ENCODE measurements around the gene NETO1. TPM values are rescaled to one million over a fixed set of nuclear protein-coding genes. Genes with fewer than 3 reads are reported as not detected.

NETO1 gene
- total and polyA plus RNA-seq, 2 donors (not counting 1 experiment from before 2014, with no cell fraction given), result 0.06 to 2.0 TPM

DNA sequence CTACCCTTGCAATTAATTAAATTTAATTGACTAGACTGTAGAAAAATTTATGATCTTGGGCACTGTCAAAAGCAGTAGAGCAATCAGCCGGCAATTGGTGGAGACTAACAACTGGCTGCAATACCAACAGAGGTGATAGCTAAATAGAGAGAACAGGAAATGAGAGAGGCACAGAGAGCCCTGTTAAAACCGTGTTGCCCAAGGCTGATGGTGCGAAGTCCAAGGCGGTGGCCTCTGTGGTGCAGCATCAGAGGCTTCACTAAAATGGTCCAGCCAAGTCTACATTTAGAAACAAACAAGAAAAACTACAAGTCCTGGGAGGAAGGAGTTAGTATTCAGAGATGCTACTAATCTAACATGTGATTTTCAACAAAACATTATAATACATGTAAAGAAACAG is 115.6 kb downstream of the NETO1 start:
- Histone ChIP-seq H3K36me3 (ENCODE audit: control insufficient read depth, insufficient read depth, low read length) (no peaks in the 10 kb centered on the region), H4K20me1 (ENCODE audit: control insufficient read depth, extremely low read depth, insufficient read depth, low read length) (no peaks in the 10 kb centered on the region), H3K4me1 (ENCODE audit: control insufficient read depth, extremely low read depth, insufficient read depth, low read length) (no peaks in the 10 kb centered on the region), H3K27ac (ENCODE audit: insufficient read depth, low read length) (no peak overlapping the region), H3K4me3 (replicated peaks in 1 of 4; ENCODE audit: control extremely low read depth in 1 of 4, insufficient read depth in 1 of 4, low read depth in 3 of 4, low read length in 4 of 4) (no peak overlapping the region), H3K9ac (ENCODE audit: insufficient read depth, low read length) (no peak overlapping the region), H3K9me3 (ENCODE audit: control insufficient read depth, insufficient read depth, low read depth, low read length) (no peaks in the 10 kb centered on the region), H3K4me2 (ENCODE audit: extremely low read depth, insufficient read depth, low read length) (no peak overlapping the region), H3K79me2 (ENCODE audit: control insufficient read depth, insufficient read depth, low read length) (no peaks in the 10 kb centered on the region), H2AFZ (ENCODE audit: low read length) (no peak overlapping the region), H3K27me3 (ENCODE audit: control insufficient read depth, insufficient read depth, low read length) (no peaks in the 10 kb centered on the region)
- DNase-seq (ENCODE audit: low read depth in 2 of 2), result no peak
- TF ChIP-seq, protein P1, sequence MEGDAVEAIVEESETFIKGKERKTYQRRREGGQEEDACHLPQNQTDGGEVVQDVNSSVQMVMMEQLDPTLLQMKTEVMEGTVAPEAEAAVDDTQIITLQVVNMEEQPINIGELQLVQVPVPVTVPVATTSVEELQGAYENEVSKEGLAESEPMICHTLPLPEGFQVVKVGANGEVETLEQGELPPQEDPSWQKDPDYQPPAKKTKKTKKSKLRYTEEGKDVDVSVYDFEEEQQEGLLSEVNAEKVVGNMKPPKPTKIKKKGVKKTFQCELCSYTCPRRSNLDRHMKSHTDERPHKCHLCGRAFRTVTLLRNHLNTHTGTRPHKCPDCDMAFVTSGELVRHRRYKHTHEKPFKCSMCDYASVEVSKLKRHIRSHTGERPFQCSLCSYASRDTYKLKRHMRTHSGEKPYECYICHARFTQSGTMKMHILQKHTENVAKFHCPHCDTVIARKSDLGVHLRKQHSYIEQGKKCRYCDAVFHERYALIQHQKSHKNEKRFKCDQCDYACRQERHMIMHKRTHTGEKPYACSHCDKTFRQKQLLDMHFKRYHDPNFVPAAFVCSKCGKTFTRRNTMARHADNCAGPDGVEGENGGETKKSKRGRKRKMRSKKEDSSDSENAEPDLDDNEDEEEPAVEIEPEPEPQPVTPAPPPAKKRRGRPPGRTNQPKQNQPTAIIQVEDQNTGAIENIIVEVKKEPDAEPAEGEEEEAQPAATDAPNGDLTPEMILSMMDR (conservative IDR thresholded peaks at IDR 0.05 in 1 of 2, IDR thresholded peaks at IDR 0.05 in 1 of 2; ENCODE audit: low read depth in 1 of 2, low read length in 2 of 2), result no peak
- no peak for TF ChIP-seq EZH2 (IDR thresholded peaks at IDR 0.05; ENCODE audit: low read length, missing control alignments)

DNA sequence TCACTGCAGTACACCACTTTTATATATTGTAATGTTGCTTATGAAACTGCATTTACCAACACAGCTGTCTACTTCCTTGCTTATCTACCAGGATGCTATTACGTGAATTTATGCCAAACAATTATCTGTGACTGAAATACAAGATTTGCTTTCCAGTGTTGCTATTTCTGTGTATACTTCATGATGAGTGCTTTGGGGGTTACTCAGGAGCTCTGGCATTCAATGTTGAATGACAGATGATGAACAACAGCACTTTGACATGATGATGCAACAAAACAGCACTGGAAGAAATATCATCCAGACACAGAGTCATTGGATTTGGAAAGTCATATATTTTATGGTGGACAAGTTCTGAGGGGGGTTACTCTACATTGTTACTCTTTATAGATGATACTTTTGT is 125.8 kb downstream of the NETO1 start:
- H3K9me3 ChIP-seq (ENCODE audit: control insufficient read depth, insufficient read depth, low read depth, low read length), result no peaks in the 10 kb centered on the region
- H2AFZ ChIP-seq (ENCODE audit: low read length), result no peak overlapping the region
- TF ChIP-seq, protein P1 (conservative IDR thresholded peaks at IDR 0.05 in 1 of 2, IDR thresholded peaks at IDR 0.05 in 1 of 2; ENCODE audit: low read depth in 1 of 2, low read length in 2 of 2), result no peak
- TF ChIP-seq EZH2 (IDR thresholded peaks at IDR 0.05; ENCODE audit: low read length, missing control alignments), result no peak

DNA sequence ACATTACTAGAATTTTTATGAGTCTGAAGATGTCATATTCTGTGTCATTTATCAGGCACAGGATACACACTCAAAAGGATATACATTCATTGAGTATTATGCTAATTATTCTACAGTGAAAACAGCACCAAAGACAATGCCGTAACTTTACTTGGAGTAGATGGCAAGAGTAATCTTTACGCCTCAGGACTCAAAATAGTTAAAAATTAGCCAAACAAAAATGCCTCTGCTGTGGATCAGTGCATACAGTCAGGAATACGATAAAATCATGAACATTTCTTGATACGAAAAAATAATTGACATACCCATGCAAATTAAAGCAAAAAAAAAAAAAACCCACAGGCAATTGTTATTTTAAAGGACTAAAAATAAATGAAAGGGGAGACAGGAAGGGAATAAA is 129.7 kb downstream of the NETO1 start:
- no peaks in the 10 kb centered on the region for H3K36me3 ChIP-seq (ENCODE audit: control insufficient read depth, insufficient read depth, low read length)
- H3K27me3 ChIP-seq (ENCODE audit: control insufficient read depth, insufficient read depth, low read length), result no peaks in the 10 kb centered on the region
- no peak for TF ChIP-seq EZH2 (IDR thresholded peaks at IDR 0.05; ENCODE audit: low read length, missing control alignments)
- TF ChIP-seq, protein P1 (conservative IDR thresholded peaks at IDR 0.05 in 1 of 2, IDR thresholded peaks at IDR 0.05 in 1 of 2; ENCODE audit: low read depth in 1 of 2, low read length in 2 of 2), result no peak
- DNase-seq (ENCODE audit: low read depth in 2 of 2), result no peak
- no peak overlapping the region for H3K4me2 ChIP-seq (ENCODE audit: extremely low read depth, insufficient read depth, low read length)
- H4K20me1 ChIP-seq (ENCODE audit: control insufficient read depth, extremely low read depth, insufficient read depth, low read length), result no peaks in the 10 kb centered on the region
- H3K27ac ChIP-seq (ENCODE audit: insufficient read depth, low read length), result no peak overlapping the region
- H3K4me3 ChIP-seq (replicated peaks in 1 of 4; ENCODE audit: control extremely low read depth in 1 of 4, insufficient read depth in 1 of 4, low read depth in 3 of 4, low read length in 4 of 4), result no peak overlapping the region
- H3K9ac ChIP-seq (ENCODE audit: insufficient read depth, low read length), result no peak overlapping the region
- no peaks in the 10 kb centered on the region for H3K9me3 ChIP-seq (ENCODE audit: control insufficient read depth, insufficient read depth, low read depth, low read length)
- no peaks in the 10 kb centered on the region for H3K79me2 ChIP-seq (ENCODE audit: control insufficient read depth, insufficient read depth, low read length)
- H3K4me1 ChIP-seq (ENCODE audit: control insufficient read depth, extremely low read depth, insufficient read depth, low read length), result no peaks in the 10 kb centered on the region
- H2AFZ ChIP-seq (ENCODE audit: low read length), result no peak overlapping the region

More for the DNA sequence above, 125.8 kb downstream of the NETO1 start:
- Histone ChIP-seq H3K4me2 (ENCODE audit: extremely low read depth, insufficient read depth, low read length) (no peak overlapping the region), H3K4me3 (replicated peaks in 1 of 4; ENCODE audit: control extremely low read depth in 1 of 4, insufficient read depth in 1 of 4, low read depth in 3 of 4, low read length in 4 of 4) (no peak overlapping the region), H3K4me1 (ENCODE audit: control insufficient read depth, extremely low read depth, insufficient read depth, low read length) (no peaks in the 10 kb centered on the region), H3K27me3 (ENCODE audit: control insufficient read depth, insufficient read depth, low read length) (no peaks in the 10 kb centered on the region), H3K36me3 (ENCODE audit: control insufficient read depth, insufficient read depth, low read length) (no peaks in the 10 kb centered on the region), H3K9ac (ENCODE audit: insufficient read depth, low read length) (no peak overlapping the region), H4K20me1 (ENCODE audit: control insufficient read depth, extremely low read depth, insufficient read depth, low read length) (no peaks in the 10 kb centered on the region), H3K79me2 (ENCODE audit: control insufficient read depth, insufficient read depth, low read length) (no peaks in the 10 kb centered on the region), H3K27ac (ENCODE audit: insufficient read depth, low read length) (no peak overlapping the region)
- no peak for DNase-seq (ENCODE audit: low read depth in 2 of 2)
